ENCODE data around the gene KCNIP1.
"Not testable (repeated sequence)": the region's sequence is repeated elsewhere in the genome, so short reads cannot be mapped to it uniquely, and the experiment has no call there.

Gene KCNIP1

GRCh38 chr5:170752257-170753215 is 248.7 kb downstream of the KCNIP1 start:
- no peak for DNase-seq (ENCODE audit: low spot score)

DNA sequence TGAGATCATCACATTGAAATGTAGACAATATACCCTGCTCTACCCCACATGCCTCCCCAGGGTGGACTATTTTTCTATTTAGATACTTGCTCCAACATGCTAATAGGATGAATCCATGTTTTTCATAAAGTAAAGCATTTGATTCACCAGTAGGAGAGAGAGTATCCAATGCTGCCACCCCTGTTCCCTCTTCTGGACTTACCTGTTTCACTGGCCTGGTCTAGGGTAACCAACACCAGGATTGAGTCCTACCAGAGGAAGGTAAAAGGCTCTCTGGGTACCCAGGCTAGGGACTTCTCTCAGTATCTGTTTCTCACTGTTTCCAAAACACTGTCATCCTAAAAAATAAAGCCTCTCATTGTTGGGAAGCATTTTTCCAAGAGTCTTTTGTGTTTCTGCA is 249.5 kb downstream of the KCNIP1 start:
- DNase-seq (ENCODE audit: low spot score): no peak

DNA sequence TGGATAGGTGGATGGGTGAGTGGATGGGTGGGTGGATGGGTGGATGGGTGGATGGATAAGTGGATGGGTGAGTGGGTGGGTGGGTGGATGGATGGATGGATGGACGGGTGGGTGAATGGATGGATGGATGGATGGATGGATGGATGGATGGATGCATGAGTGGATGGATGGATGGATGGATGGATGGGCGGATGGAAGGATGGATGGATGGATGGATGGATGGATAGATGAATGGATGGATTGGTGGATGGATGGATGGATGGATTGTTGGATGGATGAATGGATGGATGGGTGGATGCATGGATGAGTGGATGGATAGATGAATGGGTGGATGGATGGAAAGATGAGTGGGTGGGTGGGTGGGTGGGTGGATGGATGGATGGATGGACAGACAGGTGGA is 250.7 kb downstream of the KCNIP1 start:
- not testable (repeated sequence) for DNase-seq (ENCODE audit: low spot score)

DNA sequence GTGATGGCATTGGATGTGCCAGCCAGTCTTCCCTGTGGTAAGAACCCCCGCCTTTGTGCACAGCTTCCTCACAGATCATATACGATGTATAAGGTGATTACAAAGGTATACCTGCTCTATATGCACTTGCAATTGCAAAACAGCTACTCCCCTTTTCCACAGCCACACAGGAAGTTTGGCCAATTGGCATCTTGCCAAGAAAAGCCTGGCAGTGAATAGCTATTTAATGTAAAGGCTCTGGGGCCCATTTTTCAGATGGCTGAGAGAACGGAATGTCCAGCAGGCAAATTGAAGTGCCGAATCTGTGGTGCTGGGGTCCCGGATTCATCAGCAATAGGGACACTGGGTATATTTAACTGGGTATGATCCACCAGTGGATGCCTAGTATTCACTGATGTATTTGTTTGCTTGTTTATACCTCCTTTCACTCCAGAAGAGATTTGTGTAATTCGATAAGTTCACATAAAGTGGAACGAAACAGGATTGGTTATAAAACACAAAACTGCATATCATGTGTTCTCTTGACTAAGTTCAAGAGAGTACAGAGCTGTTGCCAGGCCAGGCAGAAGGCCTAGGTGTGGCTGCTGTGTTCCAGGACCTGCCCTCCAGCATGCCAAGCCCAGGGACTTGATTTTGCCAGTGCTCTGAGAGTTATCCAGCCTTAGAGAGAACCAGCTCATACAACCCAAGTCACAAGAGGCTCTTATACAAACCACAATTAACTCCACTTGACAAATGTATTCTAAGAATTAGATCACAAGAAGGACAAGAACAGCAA is 252.0 kb downstream of the KCNIP1 start:
- DNase-seq (ENCODE audit: low spot score): no peak

- DNase-seq (ENCODE audit: low spot score): no peak
Observed at GRCh38 chr5:170756691-170757090, 252.9 kb downstream of the KCNIP1 start.

DNA sequence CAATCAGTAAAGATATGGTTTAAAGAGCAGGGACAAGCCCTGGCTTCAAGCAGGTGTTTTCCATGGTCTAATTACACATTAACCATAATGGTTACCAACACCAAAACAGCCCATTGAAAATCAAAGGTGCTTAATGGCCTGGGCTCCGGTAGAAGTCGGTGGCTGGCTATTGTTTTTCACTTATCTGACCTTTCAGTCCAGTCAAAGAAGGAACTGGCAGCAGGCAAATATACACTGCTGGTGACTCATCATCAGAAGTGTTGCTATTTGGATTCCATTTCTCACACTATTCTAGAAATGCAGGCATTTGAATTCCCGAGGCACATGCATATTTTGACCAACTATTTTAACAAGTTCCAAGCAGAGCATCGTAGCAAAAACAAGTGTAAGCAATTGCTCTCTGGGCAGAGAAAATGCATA is 253.4 kb downstream of the KCNIP1 start:
- no peak for DNase-seq (ENCODE audit: low spot score)

DNA sequence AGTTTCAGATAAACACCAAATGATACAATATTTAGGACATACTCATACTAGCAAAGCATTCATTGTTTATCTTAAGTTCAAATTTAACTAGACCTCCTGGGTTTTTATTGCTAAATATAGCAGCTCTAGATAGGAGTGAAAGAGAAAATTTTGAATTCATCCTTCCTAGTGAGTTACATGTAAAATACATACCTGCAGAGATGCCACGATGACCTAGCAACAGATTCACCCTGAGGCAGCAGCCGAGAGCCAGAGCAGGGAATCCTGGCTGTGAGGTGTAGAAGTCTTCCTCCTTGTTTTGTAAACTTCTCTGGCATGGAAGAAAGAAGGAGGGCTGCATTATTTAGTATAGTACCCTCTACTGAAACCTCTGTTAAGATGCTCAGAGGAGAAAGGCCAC is 253.8 kb downstream of the KCNIP1 start:
- DNase-seq (ENCODE audit: low spot score): no peak

- no peak for DNase-seq (ENCODE audit: low spot score)
Observed at GRCh38 chr5:170758481-170758880, 254.7 kb downstream of the KCNIP1 start.

DNA sequence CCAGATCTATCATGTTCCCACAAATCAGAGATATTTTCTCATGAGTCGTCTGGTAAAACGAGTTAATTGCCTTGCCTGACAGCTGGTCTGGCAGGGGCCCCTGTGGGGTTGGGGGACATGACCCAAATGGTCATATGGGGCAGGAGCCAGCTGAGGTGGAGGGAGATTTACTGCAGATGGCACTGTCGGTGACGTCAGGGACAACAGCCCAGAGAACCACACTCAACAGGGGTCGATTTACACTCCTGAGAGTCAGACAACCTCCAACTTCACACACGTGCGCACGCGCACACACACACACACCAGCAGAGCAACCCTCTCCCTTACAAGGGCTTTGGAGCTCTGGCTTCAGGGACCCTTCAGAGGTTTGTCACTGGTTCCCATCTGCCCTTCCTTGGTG is 256.3 kb downstream of the KCNIP1 start:
- DNase-seq (ENCODE audit: low spot score): no peak

DNA sequence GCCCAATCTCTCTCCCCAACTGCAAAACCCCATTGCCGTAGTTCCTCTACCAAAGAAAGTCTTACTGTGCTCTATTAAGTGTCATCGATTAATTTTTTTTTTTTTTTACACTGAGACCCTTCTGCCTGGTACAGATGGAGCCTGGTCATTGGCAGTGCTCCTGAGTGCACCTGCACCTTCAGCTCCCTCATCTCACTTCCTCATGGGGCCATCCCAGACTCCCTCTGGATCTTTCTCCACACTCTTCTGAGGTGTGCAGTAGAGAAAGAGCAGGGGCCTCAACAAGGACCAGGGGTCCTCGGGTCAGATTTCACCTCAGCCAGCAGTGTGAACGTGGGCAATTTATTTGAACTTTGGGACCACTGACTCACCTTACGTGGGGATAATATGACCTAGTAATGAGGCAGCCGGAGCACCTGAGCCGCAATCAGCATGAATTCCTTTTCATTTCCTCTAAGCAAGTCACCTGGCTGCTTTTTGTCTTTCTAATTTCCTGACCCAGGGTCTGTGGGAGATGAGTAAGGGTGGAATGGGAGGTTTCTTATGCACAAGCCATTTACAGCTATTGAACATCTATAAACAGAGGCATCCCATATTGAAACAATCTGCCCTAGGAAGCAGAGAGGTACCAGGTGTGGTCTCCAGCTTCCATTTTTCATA is 257.4 kb downstream of the KCNIP1 start:
- no peak for DNase-seq (ENCODE audit: low spot score)

DNA sequence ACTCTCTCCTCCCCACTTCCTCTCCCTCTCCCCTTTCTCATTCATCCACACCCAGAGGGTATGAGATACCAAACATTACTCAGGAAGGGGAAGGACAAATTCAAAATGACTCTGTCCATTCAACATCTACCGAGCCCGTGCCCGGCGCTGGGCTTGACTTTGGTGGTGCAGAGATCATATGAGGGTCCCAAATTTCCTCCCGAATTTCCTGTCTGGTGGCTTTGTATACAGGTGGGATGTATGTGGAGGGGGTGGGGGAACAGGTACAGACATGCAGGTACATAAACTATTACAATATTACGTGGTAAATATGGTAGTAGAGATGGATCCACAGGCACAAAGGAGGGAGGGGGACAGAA is 257.9 kb downstream of the KCNIP1 start:
- DNase-seq (ENCODE audit: low spot score): no peak

GRCh38 chr5:170762298-170762697 is 258.5 kb downstream of the KCNIP1 start:
- DNase-seq (ENCODE audit: low spot score): not testable (repeated sequence)

- not testable (repeated sequence) for DNase-seq (ENCODE audit: low spot score)
Observed at GRCh38 chr5:170765868-170766267, 262.0 kb downstream of the KCNIP1 start.

- no peak for DNase-seq (ENCODE audit: low spot score)
Observed at GRCh38 chr5:170769246-170769645, 265.4 kb downstream of the KCNIP1 start.

- no peak for DNase-seq (ENCODE audit: low spot score)
Observed at GRCh38 chr5:170769898-170770416, 266.1 kb downstream of the KCNIP1 start.

GRCh38 chr5:170771496-170771895 is 267.7 kb downstream of the KCNIP1 start:
- DNase-seq (ENCODE audit: low spot score): no peak

DNA sequence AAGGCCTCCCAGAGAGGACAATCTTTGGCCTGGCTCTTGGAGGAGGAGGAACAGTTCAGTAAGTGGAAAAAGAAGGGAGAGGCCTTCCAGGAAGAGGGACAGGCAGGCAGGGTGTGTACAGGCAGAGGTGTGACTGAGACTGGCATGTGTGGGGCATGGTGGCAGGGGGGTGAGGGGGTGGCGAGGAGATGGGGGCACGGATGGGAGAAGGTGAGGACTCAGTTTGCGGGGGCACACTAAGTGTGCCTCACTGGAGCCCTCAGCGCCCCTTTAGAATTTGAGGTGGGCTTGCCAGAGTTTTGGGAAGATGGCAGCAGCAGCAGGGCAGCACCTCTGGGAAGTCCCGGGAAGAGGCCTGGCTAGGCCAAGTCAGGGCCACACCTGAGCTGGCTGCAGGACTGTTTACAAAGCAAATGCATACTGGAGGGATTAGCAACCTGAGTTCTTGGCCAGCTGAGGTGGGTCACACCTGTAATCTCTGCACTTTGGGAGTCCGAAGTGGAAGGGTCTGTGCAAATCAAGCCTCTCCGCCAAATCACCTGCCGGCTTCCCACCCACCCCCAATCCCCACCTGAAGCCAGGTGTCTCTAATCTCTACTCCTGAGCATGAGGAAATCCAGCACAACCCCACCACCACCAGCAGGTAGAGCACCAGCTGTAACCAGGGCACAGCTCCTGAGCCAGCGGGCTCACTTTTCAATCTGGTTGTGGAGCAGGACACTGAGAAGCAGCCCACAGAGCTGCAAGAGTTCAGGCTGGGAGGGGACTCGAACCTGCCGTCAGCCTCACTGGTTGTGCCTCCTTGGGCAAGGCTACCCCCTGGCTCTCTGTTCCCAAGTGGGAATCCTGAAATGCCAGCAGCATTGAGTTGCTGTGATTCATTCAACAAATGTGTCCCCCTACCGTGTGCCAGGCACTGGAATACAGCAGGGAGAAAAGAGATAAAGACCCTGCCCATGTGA is 269.5 kb downstream of the KCNIP1 start:
- DNase-seq (ENCODE audit: low spot score): no peak

- DNase-seq (ENCODE audit: low spot score): no peak
Observed at GRCh38 chr5:170774831-170775230, 271.0 kb downstream of the KCNIP1 start.

- DNase-seq (ENCODE audit: low spot score): no peak
Observed at GRCh38 chr5:170781946-170782345, 278.1 kb downstream of the KCNIP1 start.

DNA sequence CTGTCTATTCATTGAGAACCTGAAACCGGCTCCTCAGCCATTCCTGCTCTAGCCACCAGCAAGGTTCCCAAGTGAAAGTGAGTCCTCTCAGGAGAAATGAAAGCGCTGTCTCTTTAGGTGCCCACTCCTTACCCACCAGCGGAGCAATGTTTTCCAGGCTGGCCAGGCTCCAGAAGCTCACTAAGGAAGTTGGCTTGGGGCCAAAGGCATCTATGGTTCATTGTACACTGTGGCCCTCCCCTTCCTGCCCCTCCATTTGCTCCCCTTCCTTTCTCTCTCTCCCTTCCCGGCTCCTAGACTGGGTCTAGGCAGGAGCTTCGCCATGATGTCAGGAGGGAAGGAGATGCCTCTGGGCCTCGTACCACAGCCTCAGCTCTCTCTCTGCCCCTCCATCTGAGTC is 278.6 kb downstream of the KCNIP1 start:
- DNase-seq (ENCODE audit: low spot score): no peak

Data from hematopoietic multipotent progenitor cell treated with erythropoietin and hydrocortisone succinate and interleukin-3 and kit ligand, for 17 days (in vitro differentiated cells).